ENCODE measurements around the gene CISTR.

GRCh38 chr12:53714004-53714403, 37.8 kb downstream of the CISTR start:
- TF ChIP-seq POLR2A (IDR thresholded peaks at IDR 0.05) (no peak), CTCF (IDR thresholded peaks at IDR 0.05) (no peak)
